Measurements from ENCODE around the gene PAK4. TPM values are rescaled to one million over a fixed set of nuclear protein-coding genes. Genes with fewer than 3 reads are reported as not detected.
"Not testable (repeated sequence)": the region's sequence is repeated elsewhere in the genome, so short reads cannot be mapped to it uniquely, and the experiment has no call there.

PAK4 gene
- total RNA-seq, 3 donors from 2014 or later (not counting 1 experiment from before 2014, with no cell fraction given) = 6.7 to 13.4 (median 11.8) TPM

GRCh38 chr19:39211731-39212374 lies 86.3 kb downstream of the PAK4 start:
- ATAC-seq (no peak), DNase-seq (no peak)
- Mint-ChIP-seq H3K4me1 (no peaks in the 10 kb centered on the region), H3K27ac (no peak overlapping the region), H3K27me3 (ENCODE audit: low read depth in 2 of 2) (peaks cover under 1 to 2% of the 10 kb centered on the region in 2 donors), H3K4me3 (no peak overlapping the region), H3K36me3 (no peaks in the 10 kb centered on the region), H3K9me3 (no peaks in the 10 kb centered on the region)
- H3K36me3 ChIP-seq (ENCODE audit: control insufficient read depth, insufficient read depth, low read length) = no peaks in the 10 kb centered on the region
- 88% methylated on average over 13 of the region's 13 CpGs for WGBS (ENCODE audit: insufficient coverage)
- H3K4me1 ChIP-seq (ENCODE audit: control insufficient read depth, insufficient read depth, low read length) = no peaks in the 10 kb centered on the region
- H3K27ac ChIP-seq (ENCODE audit: low read length) = no peak overlapping the region
- intact Hi-C loops (cut with micrococcal nuclease) = loop anchor here (1.0 kb wide), 1 partner anchor 116 kb away; no protein-coding TSS in a partner anchor
- no peaks in the 10 kb centered on the region for H3K27me3 ChIP-seq (ENCODE audit: control insufficient read depth, insufficient read depth, low read length)
- no peaks in the 10 kb centered on the region for H3K9me3 ChIP-seq (ENCODE audit: control insufficient read depth, insufficient read depth, low read length)
- TF ChIP-seq, protein P1, sequence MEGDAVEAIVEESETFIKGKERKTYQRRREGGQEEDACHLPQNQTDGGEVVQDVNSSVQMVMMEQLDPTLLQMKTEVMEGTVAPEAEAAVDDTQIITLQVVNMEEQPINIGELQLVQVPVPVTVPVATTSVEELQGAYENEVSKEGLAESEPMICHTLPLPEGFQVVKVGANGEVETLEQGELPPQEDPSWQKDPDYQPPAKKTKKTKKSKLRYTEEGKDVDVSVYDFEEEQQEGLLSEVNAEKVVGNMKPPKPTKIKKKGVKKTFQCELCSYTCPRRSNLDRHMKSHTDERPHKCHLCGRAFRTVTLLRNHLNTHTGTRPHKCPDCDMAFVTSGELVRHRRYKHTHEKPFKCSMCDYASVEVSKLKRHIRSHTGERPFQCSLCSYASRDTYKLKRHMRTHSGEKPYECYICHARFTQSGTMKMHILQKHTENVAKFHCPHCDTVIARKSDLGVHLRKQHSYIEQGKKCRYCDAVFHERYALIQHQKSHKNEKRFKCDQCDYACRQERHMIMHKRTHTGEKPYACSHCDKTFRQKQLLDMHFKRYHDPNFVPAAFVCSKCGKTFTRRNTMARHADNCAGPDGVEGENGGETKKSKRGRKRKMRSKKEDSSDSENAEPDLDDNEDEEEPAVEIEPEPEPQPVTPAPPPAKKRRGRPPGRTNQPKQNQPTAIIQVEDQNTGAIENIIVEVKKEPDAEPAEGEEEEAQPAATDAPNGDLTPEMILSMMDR (IDR thresholded peaks at IDR 0.05) = peak; percentile 2
- no peak overlapping the region for H3K4me3 ChIP-seq (ENCODE audit: low read length)

- Histone ChIP-seq H3K36me3 (ENCODE audit: control insufficient read depth, insufficient read depth, low read length) (no peaks in the 10 kb centered on the region), H3K4me3 (ENCODE audit: low read length) (no peak overlapping the region), H3K9me3 (ENCODE audit: control insufficient read depth, insufficient read depth, low read length) (no peaks in the 10 kb centered on the region), H3K27ac (ENCODE audit: low read length) (no peak overlapping the region), H3K27me3 (ENCODE audit: control insufficient read depth, insufficient read depth, low read length) (no peaks in the 10 kb centered on the region), H3K4me1 (ENCODE audit: control insufficient read depth, insufficient read depth, low read length) (no peaks in the 10 kb centered on the region)
- DNase-seq (peak; percentile 51 to 76), ATAC-seq (peak; percentile 71 to 89 (median 83))
- intact Hi-C loops (cut with micrococcal nuclease) = loop anchor here (1.0 kb wide), 1 partner anchor 116 kb away; no protein-coding TSS in a partner anchor
- no peak overlapping the region for H3K27ac Mint-ChIP-seq
- TF ChIP-seq, protein P1 (IDR thresholded peaks at IDR 0.05) = peak; percentile 36
- no peaks in the 10 kb centered on the region for H3K9me3 Mint-ChIP-seq
- H3K27me3 Mint-ChIP-seq (ENCODE audit: low read depth in 2 of 2) = peaks cover 5 to 7% of the 10 kb centered on the region in 2 donors
- no peak overlapping the region for H3K4me3 Mint-ChIP-seq
- no peaks in the 10 kb centered on the region for H3K4me1 Mint-ChIP-seq
- no peaks in the 10 kb centered on the region for H3K36me3 Mint-ChIP-seq
- WGBS (ENCODE audit: insufficient coverage) = 38% methylated on average over 7 of the region's 8 CpGs
Observed at GRCh38 chr19:39212375-39212742, 86.8 kb downstream of the PAK4 start.

GRCh38 chr19:39215323-39215722 lies 89.7 kb downstream of the PAK4 start:
- DNase-seq; H3K4me1 ChIP-seq (ENCODE audit: control insufficient read depth, insufficient read depth, low read length); H3K9me3 ChIP-seq (ENCODE audit: control insufficient read depth, insufficient read depth, low read length); H3K36me3 Mint-ChIP-seq; intact Hi-C loops (cut with micrococcal nuclease); H3K27me3 Mint-ChIP-seq (ENCODE audit: low read depth in 2 of 2); H3K4me3 Mint-ChIP-seq; H3K36me3 ChIP-seq (ENCODE audit: control insufficient read depth, insufficient read depth, low read length); H3K9me3 Mint-ChIP-seq; H3K27me3 ChIP-seq (ENCODE audit: control insufficient read depth, insufficient read depth, low read length); H3K4me3 ChIP-seq (ENCODE audit: low read length); H3K27ac ChIP-seq (ENCODE audit: low read length); H3K4me1 Mint-ChIP-seq; H3K27ac Mint-ChIP-seq; ATAC-seq: not testable (repeated sequence)
- WGBS (ENCODE audit: insufficient coverage) = 82% methylated on average over 3 of the region's 3 CpGs

GRCh38 chr19:39217094-39217493 lies 91.5 kb downstream of the PAK4 start:
- no peak overlapping the region for H3K27ac Mint-ChIP-seq
- WGBS (ENCODE audit: insufficient coverage) = 91% methylated on average over 5 of the region's 5 CpGs
- no peak for DNase-seq
- no peak overlapping the region for H3K4me3 Mint-ChIP-seq
- intact Hi-C loops (cut with micrococcal nuclease) = no loop called here
- H3K4me1 ChIP-seq (ENCODE audit: control insufficient read depth, insufficient read depth, low read length) = no peaks in the 10 kb centered on the region
- no peak overlapping the region for H3K27ac ChIP-seq (ENCODE audit: low read length)
- no peak for ATAC-seq
- no peaks in the 10 kb centered on the region for H3K9me3 ChIP-seq (ENCODE audit: control insufficient read depth, insufficient read depth, low read length)
- H3K27me3 Mint-ChIP-seq (ENCODE audit: low read depth in 2 of 2) = peaks cover 8 to 22% of the 10 kb centered on the region in 2 donors
- peaks cover 0 to 4% of the 10 kb centered on the region in 2 donors for H3K4me1 Mint-ChIP-seq
- TF ChIP-seq, protein P1 (IDR thresholded peaks at IDR 0.05) = no peak
- H3K36me3 ChIP-seq (ENCODE audit: control insufficient read depth, insufficient read depth, low read length) = no peaks in the 10 kb centered on the region
- H3K9me3 Mint-ChIP-seq = no peaks in the 10 kb centered on the region
- H3K4me3 ChIP-seq (ENCODE audit: low read length) = no peak overlapping the region
- H3K27me3 ChIP-seq (ENCODE audit: control insufficient read depth, insufficient read depth, low read length) = no peaks in the 10 kb centered on the region
- no peaks in the 10 kb centered on the region for H3K36me3 Mint-ChIP-seq
